Activated CD8-positive, alpha-beta T cell treated with anti-CD3 and anti-CD28 coated beads for 36 hours (primary cell): ENCODE data around the gene NRF1. TPM values are rescaled to one million over a fixed set of nuclear protein-coding genes. Genes with fewer than 3 reads are reported as not detected.
A peak's percentile ranks its signal among the peaks of the same experiment; 100 is the strongest.

Experiments
- ATAC-seq: fragments of 200-7000 bp; cut with Tn5 transposase; one replicate; pipeline ENCODE4 v1.10.0; 2021; ENCODE audit warnings: mild to moderate bottlenecking, moderate library complexity
- CTCF ChIA-PET: fragments of 350-600 bp; sonication (Branson Sonifier 250); formaldehyde crosslinking; loops from one replicate; lab custom pipeline; 2021; ENCODE audit warnings: antibody characterized with exemption; lab: Charles Lee
- POLR2A ChIA-PET: fragments of 350-600 bp; sonication (Branson Sonifier 250); formaldehyde crosslinking; loops from one replicate; lab custom pipeline; 2021; ENCODE audit warnings: antibody characterized with exemption; lab: Charles Lee
- DNase-seq: peaks from one replicate; pipeline ENCODE4 v3.0.0-alpha.2; 2020
- H3K27ac Mint-ChIP-seq: one replicate; pipeline ENCODE4 v1.8.0; 2021; ENCODE audit warnings: mild to moderate bottlenecking, mixed read lengths
- H3K27me3 Mint-ChIP-seq: one replicate; pipeline ENCODE4 v1.8.0; 2021; ENCODE audit warnings: mixed read lengths
- H3K36me3 Mint-ChIP-seq: one replicate; pipeline ENCODE4 v1.8.0; 2021; ENCODE audit warnings: low read depth, mixed read lengths
- H3K4me1 Mint-ChIP-seq: one replicate; pipeline ENCODE4 v1.8.0; 2021; ENCODE audit warnings: low read depth, mixed read lengths
- H3K4me3 Mint-ChIP-seq: one replicate; pipeline ENCODE4 v1.8.0; 2021; ENCODE audit warnings: mild to moderate bottlenecking, moderate library complexity, mixed read lengths
- H3K9me3 Mint-ChIP-seq: one replicate; pipeline ENCODE4 v1.8.0; 2021; ENCODE audit warnings: mixed read lengths
- intact Hi-C: fragments of 100-400 bp; cut with micrococcal nuclease; formaldehyde crosslinking; loops from one replicate; pipeline ENCODE4 v1.10.0; 2022
- total RNA-seq, 2 experiments: library from RNA; stranded (reverse); gene quantifications; one replicate each; pipeline ENCODE4 v1.2.3, GENCODE V29; 2021
- TF ChIP-seq, protein P1 (sequence below): fragments of 200-600 bp; IDR thresholded peaks from one replicate; pipeline ENCODE4 v1.8.0; 2022; ENCODE audit warnings: antibody characterized with exemption, mild to moderate bottlenecking

Gene NRF1
- total RNA-seq, 2 experiments from 2014 or later: 23.3 to 23.9 TPM

DNA sequence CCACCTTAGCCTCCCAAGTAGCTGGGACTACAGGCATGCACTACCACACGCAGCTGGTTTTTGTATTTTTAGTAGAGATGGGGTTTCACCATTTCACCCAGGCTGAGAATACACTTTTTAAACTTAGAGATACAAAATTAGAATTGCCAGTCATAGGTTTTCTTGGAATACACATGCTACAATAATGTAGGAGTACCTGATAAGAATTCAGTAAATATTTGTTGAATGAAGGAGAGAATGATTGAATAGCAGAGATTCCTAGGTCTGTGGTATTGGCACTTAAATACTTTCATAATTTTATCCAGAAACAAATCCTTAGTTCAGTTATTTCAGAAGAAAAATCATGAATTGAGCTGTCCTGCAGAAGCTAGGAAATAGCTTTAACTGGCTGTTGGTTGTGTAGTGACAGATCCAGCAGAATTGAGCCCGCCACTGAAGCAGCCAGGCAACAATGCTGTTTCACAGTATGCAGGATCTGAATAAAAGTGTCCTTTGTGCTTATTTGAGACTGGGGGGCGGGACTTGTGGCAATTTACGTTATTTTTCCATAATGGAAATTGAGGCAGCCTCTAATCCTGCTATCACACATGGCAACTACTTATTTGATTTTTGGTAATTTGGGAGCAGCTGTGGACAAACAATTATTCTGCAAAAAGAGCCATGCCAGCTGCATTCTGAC lies 31.5 kb downstream of the NRF1 start:
- H3K27me3 Mint-ChIP-seq: no peaks in the 10 kb centered on the region
- DNase-seq (no peak), ATAC-seq (no peak)
- ChIA-PET CTCF (interaction anchor here (0.9 to 2.2 kb wide), 16 partner anchors 8 to 421 kb away, joined by 3 to 10 read pairs (median 5); no protein-coding TSS in a partner anchor), POLR2A (interaction anchor here (0.6 kb wide), 1 partner anchor 415 kb away, joined by 3 read pairs; no protein-coding TSS in a partner anchor)
- no peaks in the 10 kb centered on the region for H3K9me3 Mint-ChIP-seq
- TF ChIP-seq, protein P1, sequence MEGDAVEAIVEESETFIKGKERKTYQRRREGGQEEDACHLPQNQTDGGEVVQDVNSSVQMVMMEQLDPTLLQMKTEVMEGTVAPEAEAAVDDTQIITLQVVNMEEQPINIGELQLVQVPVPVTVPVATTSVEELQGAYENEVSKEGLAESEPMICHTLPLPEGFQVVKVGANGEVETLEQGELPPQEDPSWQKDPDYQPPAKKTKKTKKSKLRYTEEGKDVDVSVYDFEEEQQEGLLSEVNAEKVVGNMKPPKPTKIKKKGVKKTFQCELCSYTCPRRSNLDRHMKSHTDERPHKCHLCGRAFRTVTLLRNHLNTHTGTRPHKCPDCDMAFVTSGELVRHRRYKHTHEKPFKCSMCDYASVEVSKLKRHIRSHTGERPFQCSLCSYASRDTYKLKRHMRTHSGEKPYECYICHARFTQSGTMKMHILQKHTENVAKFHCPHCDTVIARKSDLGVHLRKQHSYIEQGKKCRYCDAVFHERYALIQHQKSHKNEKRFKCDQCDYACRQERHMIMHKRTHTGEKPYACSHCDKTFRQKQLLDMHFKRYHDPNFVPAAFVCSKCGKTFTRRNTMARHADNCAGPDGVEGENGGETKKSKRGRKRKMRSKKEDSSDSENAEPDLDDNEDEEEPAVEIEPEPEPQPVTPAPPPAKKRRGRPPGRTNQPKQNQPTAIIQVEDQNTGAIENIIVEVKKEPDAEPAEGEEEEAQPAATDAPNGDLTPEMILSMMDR: no peak
- no peak overlapping the region for H3K27ac Mint-ChIP-seq
- H3K4me3 Mint-ChIP-seq: no peak overlapping the region
- intact Hi-C loops: loop anchor here (10.0 kb wide), 1 partner anchor 372 kb away; no protein-coding TSS in a partner anchor
- H3K4me1 Mint-ChIP-seq: peaks cover 35% of the 10 kb centered on the region
- H3K36me3 Mint-ChIP-seq: no peaks in the 10 kb centered on the region

DNA sequence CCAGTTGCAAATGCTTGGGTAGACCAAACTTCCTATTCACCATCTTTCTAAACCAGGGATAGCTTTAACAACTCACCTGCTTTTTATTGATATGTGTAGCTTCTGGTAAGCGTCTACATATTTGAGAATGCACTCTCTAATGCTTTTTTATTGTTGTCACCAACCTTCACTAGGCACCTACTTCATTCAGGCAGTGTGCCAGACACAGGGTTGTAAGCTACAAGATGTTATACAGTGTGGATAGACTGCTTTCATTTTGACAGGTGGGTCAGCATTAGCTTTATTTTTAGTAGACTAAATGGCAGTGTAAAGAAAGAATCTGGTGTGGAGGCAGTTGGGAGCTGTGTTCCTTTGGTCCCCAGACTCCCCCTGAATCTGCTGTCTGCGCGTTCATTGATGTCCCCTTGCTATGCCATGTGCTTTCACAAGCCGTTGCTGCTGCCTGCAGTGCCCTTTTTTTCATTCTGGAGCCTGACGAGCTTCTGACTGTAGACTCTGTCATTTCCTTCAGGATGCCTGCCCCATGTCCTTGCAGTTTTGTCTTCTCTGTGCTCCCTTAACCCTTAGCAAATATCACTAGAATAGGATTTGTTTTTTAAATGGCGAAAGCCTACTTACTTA lies 32.1 kb downstream of the NRF1 start:
- Mint-ChIP-seq H3K27me3 (no peaks in the 10 kb centered on the region), H3K27ac (no peak overlapping the region), H3K4me1 (peaks cover 31% of the 10 kb centered on the region), H3K9me3 (no peaks in the 10 kb centered on the region), H3K4me3 (no peak overlapping the region), H3K36me3 (peaks cover 2% of the 10 kb centered on the region)
- CTCF ChIA-PET: interaction anchor here (0.5 to 2.2 kb wide), 17 partner anchors 8 to 422 kb away, joined by 3 to 10 read pairs (median 5); no protein-coding TSS in a partner anchor
- DNase-seq: no peak
- POLR2A ChIA-PET: interaction anchor here (0.6 kb wide), 1 partner anchor 415 kb away, joined by 3 read pairs; no protein-coding TSS in a partner anchor
- intact Hi-C loops: loop anchor here (10.0 kb wide), 1 partner anchor 371 kb away; no protein-coding TSS in a partner anchor
- TF ChIP-seq, protein P1: no peak
- no peak for ATAC-seq

DNA sequence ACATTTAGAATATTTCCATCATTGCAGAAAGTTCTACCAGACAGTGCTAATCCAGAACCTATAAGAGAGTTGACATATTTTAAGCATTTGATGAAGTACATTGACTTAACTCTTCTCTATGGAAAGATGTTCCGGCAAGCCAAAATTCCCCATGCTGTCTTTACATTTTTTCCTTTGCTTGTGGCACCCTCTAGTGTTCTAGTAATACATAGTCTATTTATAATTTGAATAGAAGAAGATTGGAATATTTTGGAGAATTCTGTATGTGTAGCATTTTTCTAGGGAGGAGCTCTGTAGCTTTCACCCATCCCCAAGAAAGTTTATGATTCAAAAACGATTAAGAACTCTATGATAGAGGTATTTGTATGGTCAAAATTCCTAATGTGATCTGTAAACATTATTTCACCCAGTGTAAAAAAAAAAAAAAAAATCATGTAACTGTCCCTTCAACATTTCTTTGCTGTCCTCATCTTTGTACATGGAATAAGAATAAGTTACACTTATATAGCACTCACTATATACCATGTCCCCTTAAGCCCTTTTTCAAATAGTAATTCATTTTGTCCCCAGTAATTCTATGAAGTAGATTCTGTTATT lies 33.2 kb downstream of the NRF1 start:
- ATAC-seq (no peak), DNase-seq (no peak)
- Mint-ChIP-seq H3K4me1 (peaks cover 35% of the 10 kb centered on the region), H3K9me3 (no peaks in the 10 kb centered on the region), H3K27me3 (no peaks in the 10 kb centered on the region), H3K27ac (no peak overlapping the region), H3K36me3 (peaks cover 3% of the 10 kb centered on the region), H3K4me3 (no peak overlapping the region)
- POLR2A ChIA-PET: no interaction called here
- CTCF ChIA-PET: interaction anchor here (0.7 to 2.2 kb wide), 11 partner anchors 10 to 423 kb away, joined by 3 to 10 read pairs (median 5); no protein-coding TSS in a partner anchor
- intact Hi-C loops: loop anchor here (10.0 kb wide), 1 partner anchor 370 kb away; no protein-coding TSS in a partner anchor
- TF ChIP-seq, protein P1: peak; percentile 58

DNA sequence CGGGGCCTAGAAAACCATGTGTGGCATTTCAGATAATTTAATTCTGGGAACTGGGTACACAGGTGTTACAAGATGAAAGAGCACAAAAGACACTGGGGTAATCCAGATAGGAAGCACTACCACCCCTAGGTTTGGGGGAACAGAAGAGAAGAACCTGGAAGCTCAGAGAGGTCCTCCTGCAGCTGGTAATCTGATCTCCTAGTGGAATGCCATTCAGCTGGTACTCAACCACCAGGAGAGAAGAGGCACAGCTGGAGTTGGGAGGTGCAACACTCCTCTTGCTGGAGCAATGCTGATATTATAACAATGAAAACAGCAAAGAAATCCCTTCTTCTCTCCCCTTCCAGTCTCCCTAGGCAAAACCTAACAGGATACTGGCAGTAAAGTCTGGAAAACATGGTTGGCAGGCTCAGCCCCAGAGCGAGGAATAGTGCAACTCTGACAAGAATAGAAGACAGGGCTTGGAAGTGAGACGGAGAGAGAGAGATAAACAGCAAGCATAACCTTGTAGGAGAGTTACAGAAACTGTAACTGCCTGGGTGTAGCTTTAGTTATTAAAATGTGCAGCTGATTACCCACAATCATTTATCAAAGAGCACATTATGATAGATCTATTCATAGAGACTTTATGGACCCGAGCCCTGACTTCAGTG lies 35.0 kb downstream of the NRF1 start:
- intact Hi-C loops: loop anchor here (10.0 kb wide), 1 partner anchor 368 kb away; no protein-coding TSS in a partner anchor
- ChIA-PET CTCF (interaction anchor here (1.1 to 3.8 kb wide), 5 partner anchors 8 to 279 kb away, joined by 3 to 16 read pairs (median 10); no protein-coding TSS in a partner anchor), POLR2A (interaction anchor here (0.6 kb wide), 1 partner anchor 18 kb away, joined by 3 read pairs; no protein-coding TSS in a partner anchor)
- Mint-ChIP-seq H3K27me3 (no peaks in the 10 kb centered on the region), H3K9me3 (no peaks in the 10 kb centered on the region), H3K27ac (no peak overlapping the region), H3K4me3 (no peak overlapping the region), H3K36me3 (peaks cover 3% of the 10 kb centered on the region), H3K4me1 (peaks cover 35% of the 10 kb centered on the region)
- DNase-seq (no peak), ATAC-seq (no peak)
- TF ChIP-seq, protein P1: no peak
